GM15510 (cell line): ENCODE measurements around the gene MIA2.

ENCODE experiments used
- POLR2A ChIP-seq: IDR thresholded peaks from 3 replicates; pipeline ENCODE4 v1.6.1; 2011; ENCODE audit warnings: borderline replicate concordance; ENCODE audit not compliant: insufficient read length; ENCODE audit errors: extremely low read depth

Gene MIA2

DNA sequence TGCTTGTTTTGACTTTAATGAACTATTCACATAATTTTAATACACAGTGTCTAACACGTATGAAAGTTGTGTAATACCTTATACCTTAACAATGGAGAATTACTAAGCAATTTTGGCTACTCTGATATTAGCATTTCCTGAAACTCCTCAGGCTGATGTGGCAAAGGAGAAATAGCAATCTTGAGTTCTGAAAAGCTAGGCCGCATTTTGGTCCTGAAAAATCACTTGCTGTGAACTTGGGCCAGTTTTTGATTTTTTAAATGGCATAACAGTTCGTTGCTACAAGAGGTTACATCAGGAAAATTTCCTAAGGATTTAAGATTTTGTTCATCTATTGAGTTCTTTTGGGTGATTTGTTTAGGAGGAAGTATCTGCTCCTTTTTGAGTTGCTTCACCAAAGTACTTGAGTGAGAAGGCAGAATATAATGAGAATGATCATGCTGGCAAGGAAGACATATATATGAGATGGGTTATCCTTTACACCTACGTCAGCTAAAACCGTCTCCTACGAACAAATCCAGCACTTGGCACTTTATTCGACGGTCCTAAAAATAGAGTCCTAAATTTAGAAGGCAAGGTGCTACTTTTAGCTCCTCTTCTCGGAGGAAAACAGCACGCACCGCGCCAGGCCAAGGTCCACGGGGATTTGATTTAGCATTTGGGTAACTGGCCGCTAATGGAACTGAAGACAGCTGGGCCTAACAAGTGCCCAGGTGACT lies 32.2 kb downstream of the MIA2 start:
- no peak for TF ChIP-seq POLR2A

DNA sequence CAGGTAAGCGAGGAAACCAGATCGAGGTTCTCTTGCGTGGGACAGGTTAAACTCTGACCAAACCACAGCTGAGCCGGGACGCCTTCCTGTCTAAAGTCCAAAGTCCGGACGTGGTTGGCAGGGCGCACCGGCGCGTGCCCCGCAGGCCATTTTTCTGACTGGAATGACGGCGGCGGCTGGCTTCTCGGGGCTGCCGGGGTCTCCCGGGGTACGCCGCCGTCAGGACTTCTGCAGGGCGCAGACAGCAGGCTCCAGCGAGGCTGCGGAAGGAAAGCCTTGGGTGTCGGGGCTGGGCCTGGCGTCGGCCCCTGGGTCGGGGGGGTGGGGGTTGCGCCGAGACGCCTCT lies 32.8 kb downstream of the MIA2 start:
- TF ChIP-seq POLR2A, result no peak

DNA sequence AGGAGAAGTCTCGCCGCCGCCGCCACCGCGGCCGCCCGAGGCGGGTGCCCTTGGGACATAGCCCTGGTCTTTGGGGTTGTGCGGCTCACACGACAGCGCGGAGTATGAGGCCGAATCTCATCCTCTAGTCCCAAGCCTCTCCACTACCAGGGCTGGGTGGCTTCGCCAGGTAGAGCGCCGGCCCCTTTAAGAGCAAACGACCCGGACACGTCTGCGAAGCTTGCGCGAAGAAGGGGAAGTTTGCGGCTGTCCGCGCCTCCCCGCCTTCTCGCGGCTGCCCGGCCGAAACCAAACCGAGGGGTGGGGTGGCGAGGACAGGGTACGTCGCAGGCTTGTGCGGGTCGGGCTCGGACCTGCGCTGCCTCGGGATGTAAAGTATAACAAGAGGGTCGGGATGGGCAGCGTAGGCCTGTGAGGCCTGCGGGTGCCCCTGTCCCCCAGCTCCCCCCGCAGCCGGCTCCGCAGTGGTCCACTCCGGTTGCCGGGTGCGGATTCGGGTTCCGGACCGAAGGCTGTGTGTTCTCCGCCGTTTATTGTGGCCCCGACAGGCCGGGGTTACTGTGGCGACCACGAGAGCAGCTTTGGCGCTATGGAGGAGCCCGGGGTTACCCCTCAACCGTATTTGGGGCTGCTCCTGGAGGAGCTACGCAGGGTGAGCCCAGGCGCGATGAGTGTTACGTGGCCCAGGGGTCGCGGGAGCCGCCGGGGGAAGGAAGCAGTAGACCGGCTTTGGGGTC lies 33.3 kb downstream of the MIA2 start:
- TF ChIP-seq POLR2A, result peak; percentile 62

DNA sequence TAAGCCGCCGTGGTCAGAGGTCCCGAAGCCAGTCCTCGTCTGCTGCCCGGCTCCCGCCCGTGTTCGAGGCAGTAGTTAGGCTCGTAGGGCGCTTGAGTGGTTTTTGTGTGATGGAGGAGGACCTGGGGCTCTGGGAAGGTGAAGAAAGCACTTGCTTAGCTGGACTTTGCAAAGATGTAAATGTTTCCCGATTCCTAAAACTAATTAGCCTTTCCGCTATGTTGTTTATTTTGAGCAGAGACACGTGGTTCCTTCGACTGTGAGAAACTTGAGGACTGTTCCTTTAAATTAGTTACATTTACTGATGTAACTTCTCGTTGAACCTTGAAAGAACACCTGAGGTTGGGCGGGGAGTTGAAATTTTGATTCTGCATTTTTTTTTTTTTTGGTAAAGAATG lies 33.9 kb downstream of the MIA2 start:
- no peak for TF ChIP-seq POLR2A

DNA sequence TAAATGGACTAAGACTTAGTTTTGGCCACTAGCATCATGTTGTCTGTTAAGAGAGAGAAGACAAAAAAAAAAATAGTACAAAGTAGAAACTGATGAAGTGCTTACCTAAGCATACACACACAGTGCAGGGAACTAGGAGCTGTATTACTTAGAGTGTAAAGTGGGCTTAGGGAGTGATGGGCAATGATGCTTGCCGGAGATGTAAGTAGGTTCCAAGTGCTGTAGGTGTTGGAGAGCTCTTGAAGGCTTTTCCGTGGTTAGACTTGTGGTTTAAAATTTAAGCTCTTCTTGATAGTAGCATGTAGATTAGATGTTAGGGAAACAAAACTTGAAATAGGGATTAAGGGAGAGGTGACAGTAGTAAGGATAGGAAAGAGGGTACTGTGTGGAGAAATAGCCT lies 34.7 kb downstream of the MIA2 start:
- no peak for TF ChIP-seq POLR2A

DNA sequence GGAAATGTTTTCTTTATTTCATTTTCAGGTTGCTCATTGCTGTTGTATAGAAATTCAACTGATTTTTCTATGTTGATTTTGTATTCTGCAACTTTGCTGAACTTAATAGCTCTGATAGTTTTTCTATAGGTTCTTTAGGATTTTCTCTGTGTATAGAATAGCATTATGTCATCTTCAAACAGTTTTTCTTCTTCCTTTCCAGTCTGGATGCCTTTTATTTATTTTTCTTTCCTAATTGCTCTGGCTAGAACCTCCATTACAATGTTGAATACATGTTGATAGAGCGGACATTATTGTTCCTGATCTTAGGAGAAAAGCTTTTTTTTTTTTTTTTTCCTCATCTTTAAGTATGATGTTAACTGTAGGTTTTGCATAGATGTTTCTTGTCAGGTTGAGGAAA lies 39.2 kb downstream of the MIA2 start:
- TF ChIP-seq POLR2A, result no peak

DNA sequence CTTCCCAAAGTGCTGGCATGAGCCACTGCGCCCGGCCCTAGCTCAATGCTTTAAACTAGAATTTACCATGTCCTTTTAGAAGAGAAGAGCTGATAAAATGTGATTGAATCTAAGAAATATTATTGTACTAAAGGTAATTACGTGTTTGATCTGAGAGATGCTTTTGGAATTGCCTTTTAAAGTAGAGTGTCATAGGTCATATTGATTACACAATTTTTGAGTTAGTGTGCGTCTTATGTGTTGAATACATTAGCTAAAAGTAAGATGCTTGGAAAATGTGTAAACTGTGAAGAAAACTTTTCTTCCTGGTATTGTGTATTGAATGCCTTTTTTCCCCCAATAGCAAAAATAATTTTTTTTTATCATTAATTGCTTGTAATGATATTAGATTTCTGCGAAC lies 41.7 kb downstream of the MIA2 start:
- no peak for TF ChIP-seq POLR2A

DNA sequence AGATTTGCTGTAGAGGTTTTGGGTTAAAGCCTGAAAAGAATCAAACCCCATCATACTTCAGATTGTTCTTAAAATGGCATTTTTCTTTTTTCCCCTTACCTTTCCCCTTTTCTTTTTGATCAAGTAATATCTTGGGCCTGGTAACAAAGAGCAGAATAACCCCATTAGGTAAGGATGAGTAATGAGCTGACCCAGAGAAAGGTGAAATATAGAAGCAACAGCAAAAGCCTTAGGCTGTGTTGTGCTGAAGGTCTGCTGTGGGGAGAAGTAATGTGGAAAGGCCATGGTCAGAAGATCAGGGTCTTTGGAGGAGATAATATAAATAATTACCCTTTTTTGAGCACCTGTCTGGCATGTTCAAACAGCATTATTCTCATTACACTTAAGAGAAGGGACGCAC lies 42.3 kb downstream of the MIA2 start:
- no peak for TF ChIP-seq POLR2A

DNA sequence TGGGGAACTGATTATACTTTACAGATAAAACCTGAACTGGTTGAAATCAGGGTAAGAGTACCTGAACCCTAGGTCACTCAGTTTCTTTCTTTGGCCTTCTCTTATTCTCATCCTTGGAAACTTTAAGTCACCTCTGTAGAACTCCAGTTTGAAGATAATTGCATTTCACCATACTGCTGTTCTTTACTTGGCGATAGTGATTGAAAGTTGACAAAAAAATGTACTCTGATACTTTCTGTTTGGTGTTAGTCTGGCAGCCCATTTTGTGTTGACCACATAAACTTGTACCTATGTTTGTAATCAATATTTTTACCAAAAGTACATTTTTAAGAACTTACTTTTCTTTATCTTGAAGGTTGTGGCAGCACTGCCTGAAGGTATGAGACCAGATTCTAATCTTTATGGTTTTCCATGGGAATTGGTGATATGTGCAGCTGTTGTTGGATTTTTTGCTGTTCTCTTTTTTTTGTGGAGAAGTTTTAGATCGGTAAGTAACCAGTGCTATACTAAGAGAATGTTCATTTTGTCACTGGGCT lies 42.9 kb downstream of the MIA2 start:
- no peak for TF ChIP-seq POLR2A

DNA sequence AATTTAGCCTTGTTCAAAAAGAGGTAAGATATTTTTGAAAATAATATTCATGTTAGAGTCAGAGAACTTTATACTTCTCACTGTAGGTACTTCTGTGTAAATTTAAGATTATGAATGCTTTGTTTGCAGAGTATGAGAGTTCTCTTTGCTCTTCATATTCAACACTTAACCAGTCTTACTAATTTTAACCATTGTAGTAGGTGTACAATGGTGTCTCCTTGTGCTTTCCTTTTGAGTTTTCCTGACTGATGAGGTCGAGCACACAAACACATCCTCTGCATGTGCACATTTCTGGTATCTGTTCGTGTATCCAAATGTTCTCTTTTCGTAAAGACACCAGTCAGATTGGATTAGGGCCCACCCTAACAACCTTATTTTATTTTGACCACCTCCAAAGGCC lies 45.8 kb downstream of the MIA2 start:
- TF ChIP-seq POLR2A, result no peak

DNA sequence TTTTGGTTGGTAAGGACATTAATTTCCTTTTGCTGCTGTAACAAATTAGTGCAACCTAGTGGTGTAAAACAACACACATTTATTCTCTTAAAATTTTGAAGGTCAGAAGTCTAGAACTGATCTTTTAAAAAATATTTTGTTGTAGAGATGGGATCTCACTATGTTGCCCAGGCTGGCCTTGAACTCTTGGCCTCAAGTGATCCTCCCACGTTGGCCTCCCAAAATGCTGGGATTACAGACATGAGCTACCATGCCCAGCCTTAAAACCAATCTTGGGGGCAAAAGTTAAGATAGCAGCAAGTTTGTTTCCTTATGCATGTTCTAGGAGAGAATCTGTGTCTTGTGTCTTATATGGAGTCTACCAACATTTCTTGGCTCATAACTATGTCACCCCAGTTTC lies 55.8 kb downstream of the MIA2 start:
- TF ChIP-seq POLR2A, result no peak

DNA sequence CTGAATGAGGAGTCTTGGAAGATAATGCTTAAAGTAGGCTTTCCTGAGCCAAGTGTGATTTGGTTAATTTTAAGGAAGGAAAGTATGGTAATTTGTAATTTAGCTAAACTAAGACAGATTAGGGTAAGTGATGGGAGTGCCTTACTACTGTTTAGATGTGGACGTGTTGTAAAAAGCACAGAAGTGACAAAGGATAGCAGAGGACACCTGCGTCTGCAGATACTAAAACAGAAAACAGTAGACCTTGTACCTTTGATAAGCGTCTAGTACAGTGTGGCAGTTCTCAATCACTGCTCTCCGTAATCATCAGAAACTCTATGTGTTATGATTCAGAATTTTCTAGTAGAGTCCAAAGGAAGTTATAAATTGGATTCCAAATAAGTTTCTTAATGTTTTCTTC lies 58.0 kb downstream of the MIA2 start:
- no peak for TF ChIP-seq POLR2A

DNA sequence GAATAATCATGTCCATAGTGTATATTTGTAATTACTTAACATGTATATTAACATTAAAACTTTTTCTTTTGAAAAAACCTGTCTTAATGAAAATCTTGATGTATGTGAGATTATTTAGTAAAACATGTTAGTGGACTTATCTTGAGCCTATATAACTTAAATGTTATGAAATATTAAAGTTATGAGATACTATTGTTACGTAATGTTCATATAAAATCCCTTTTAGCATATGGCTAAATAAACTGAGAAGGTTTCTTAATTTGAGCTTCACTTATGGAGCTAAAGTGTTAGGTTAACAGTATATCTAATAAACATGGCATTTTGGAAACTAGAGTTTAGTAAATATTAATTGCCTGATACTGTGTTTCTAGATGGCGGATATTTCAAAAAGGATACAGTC lies 59.9 kb downstream of the MIA2 start:
- TF ChIP-seq POLR2A, result no peak

DNA sequence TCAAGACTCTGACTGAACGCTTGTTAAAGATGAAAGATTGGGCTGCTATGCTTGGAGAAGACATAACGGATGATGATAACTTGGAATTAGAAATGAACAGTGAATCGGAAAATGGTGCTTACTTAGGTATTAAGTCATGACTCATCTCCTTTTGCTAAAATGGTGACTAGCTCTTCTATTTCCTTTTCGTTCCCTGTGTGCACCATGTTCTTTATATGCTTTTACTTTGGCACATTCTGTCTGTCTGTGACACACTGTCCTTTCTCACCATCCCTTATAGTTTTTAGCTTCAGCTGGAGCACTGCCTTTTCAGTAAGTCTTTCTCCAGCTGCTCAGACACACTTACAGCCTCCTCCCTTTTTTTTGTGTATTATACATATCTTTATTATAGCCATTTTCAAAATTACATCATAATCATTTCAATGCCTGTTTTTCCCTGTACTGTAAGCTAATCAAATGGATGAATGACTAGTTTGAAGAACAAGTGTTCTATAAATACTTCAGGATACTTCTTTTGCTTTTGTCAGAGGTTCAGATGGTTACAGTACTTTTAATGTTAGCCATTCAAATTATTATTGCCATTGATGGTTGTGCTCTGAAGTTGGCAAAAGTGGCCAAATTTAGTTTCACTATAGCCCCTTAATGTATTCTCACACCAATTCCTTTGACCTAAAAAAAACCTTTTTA lies 68.6 kb downstream of the MIA2 start:
- TF ChIP-seq POLR2A, result no peak

DNA sequence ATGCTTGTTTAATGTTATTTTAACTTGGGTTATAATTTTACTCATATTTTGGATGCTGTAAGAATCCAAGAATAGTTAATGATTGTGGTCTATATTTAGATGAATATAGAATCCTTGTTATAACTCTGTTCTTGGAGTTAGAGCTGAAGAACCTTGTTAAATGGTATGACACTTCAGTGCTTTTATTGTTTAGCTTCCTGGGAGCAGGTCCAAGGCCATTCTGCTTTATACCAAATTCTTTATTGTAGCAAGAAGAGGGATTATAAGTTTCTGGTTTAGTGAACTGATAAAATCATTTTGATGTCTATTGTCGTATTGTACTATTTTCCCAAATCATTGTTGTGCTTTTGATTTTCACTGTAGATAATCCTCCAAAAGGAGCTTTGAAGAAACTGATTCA lies 69.4 kb downstream of the MIA2 start:
- no peak for TF ChIP-seq POLR2A
